Liver (tissue), 9 donors: ENCODE data around the gene SLC31A1. TPM values are rescaled to one million over a fixed set of nuclear protein-coding genes. Genes with fewer than 3 reads are reported as not detected.

Source experiments
- DNase-seq: peaks from one replicate; pipeline ENCODE4 v3.0.0-alpha.2; 2017; ENCODE audit warnings: low spot score
- H3K27ac ChIP-seq, 2 donors: one replicate each; pipeline ENCODE4 v1.7.0; 2013; ENCODE audit warnings: inconsistent platforms in 2 of 2, low read length in 2 of 2, control low read depth in 1 of 2, low read depth in 1 of 2, mild to moderate bottlenecking in 1 of 2
- H3K27me3 ChIP-seq, 4 donors: one replicate each; pipeline versions ENCODE4 v1.6.1 to v1.7.0; 2013; ENCODE audit warnings: low read length in 3 of 4, inconsistent platforms in 1 of 4, mild to moderate bottlenecking in 1 of 4, moderate library complexity in 1 of 4; ENCODE audit not compliant: control insufficient read depth in 4 of 4, insufficient read depth in 4 of 4
- H3K36me3 ChIP-seq, 4 donors: one replicate each; pipeline versions ENCODE4 v1.6.1 to v1.7.0; 2013; ENCODE audit warnings: low read length in 3 of 4, mild to moderate bottlenecking in 3 of 4, low read depth in 1 of 4, moderate library complexity in 1 of 4; ENCODE audit not compliant: control insufficient read depth in 4 of 4, insufficient read depth in 3 of 4
- H3K4me1 ChIP-seq, 4 donors: one replicate each; pipeline versions ENCODE4 v1.6.1 to v1.7.0; 2013; ENCODE audit warnings: low read length in 3 of 4, mild to moderate bottlenecking in 3 of 4, moderate library complexity in 1 of 4; ENCODE audit not compliant: control insufficient read depth in 4 of 4, insufficient read depth in 4 of 4
- H3K4me3 ChIP-seq, 3 donors: one replicate each; pipeline versions ENCODE4 v1.6.1 to v1.7.0; 2013; ENCODE audit warnings: low read length in 3 of 3, control low read depth in 1 of 3, low read depth in 1 of 3, mild to moderate bottlenecking in 1 of 3
- H3K9ac ChIP-seq, 2 donors: one replicate each; pipeline ENCODE4 v1.7.0; 2013; ENCODE audit warnings: low read length in 2 of 2, mild to moderate bottlenecking in 2 of 2, moderate library complexity in 2 of 2, control low read depth in 1 of 2, low read depth in 1 of 2
- H3K9me3 ChIP-seq, 4 donors: one replicate each; pipeline versions ENCODE4 v1.6.1 to v1.7.0; 2013; ENCODE audit warnings: low read length in 3 of 4; ENCODE audit not compliant: control insufficient read depth in 4 of 4
- ATF3 ChIP-seq: IDR thresholded peaks from 2 replicates; pipeline ENCODE4 v1.6.1; 2016; ENCODE audit warnings: antibody characterized with exemption
- CTCF ChIP-seq: fragments of 150-350 bp; IDR thresholded peaks from 2 replicates; pipeline ENCODE4 v1.5.1; 2017; ENCODE audit warnings: improper control_type of control experiment, low read depth, low read length; ENCODE audit not compliant: missing input control
- EGR1 ChIP-seq, 2 donors: IDR thresholded peaks; 2 replicates each; pipeline ENCODE4 v1.6.1; 2016 to 2018; ENCODE audit warnings: antibody characterized with exemption in 2 of 2, low read depth in 2 of 2
- FOXA1 ChIP-seq: IDR thresholded peaks from 2 replicates; pipeline ENCODE4 v1.6.1; 2016; ENCODE audit warnings: antibody characterized with exemption
- FOXA2 ChIP-seq: IDR thresholded peaks from 2 replicates; pipeline ENCODE4 v1.6.1; 2016; ENCODE audit warnings: antibody characterized with exemption
- GABPA ChIP-seq, 2 donors: IDR thresholded peaks in 1 of 2; conservative IDR thresholded peaks in 1 of 2; 2 replicates each; pipeline ENCODE4 v1.6.1; 2016; ENCODE audit warnings: antibody characterized with exemption in 2 of 2, mild to moderate bottlenecking in 1 of 2, moderate library complexity in 1 of 2
- HNF4A ChIP-seq, 2 donors: conservative IDR thresholded peaks; 2 replicates each; pipeline ENCODE4 v1.6.1; 2016; ENCODE audit warnings: antibody characterized with exemption in 2 of 2, mild to moderate bottlenecking in 2 of 2
- HNF4G ChIP-seq: IDR thresholded peaks from 2 replicates; pipeline ENCODE4 v1.6.1; 2016; ENCODE audit warnings: antibody characterized with exemption
- JUND ChIP-seq, 2 donors: IDR thresholded peaks; 2 replicates each; pipeline ENCODE4 v1.6.1; 2016; ENCODE audit warnings: antibody characterized with exemption in 2 of 2
- MAX ChIP-seq: IDR thresholded peaks from 2 replicates; pipeline ENCODE4 v1.6.1; 2016; ENCODE audit warnings: antibody characterized with exemption
- NR2F2 ChIP-seq: IDR thresholded peaks from 2 replicates; pipeline ENCODE4 v1.6.1; 2016; ENCODE audit warnings: antibody characterized with exemption
- RAD21 ChIP-seq, 2 donors: IDR thresholded peaks; 2 replicates each; pipeline ENCODE4 v1.6.1; 2016; ENCODE audit warnings: antibody characterized with exemption in 2 of 2, mild to moderate bottlenecking in 2 of 2
- REST ChIP-seq: IDR thresholded peaks from 2 replicates; pipeline ENCODE4 v1.6.1; 2016; ENCODE audit warnings: antibody characterized with exemption, mild to moderate bottlenecking
- RXRA ChIP-seq, 2 donors: IDR thresholded peaks; 2 replicates each; pipeline ENCODE4 v1.6.1; 2017 to 2018; ENCODE audit warnings: antibody characterized with exemption in 2 of 2, mild to moderate bottlenecking in 1 of 2
- TAF1 ChIP-seq: conservative IDR thresholded peaks from 2 replicates; pipeline ENCODE4 v1.6.1; 2016; ENCODE audit warnings: antibody characterized with exemption, mild to moderate bottlenecking
- YY1 ChIP-seq: IDR thresholded peaks from 2 replicates; pipeline ENCODE4 v1.6.1; 2016; ENCODE audit warnings: antibody characterized with exemption, mild to moderate bottlenecking
- WGBS: extraction: QIAGEN DNeasy Blood & Tissue Kit; methylation state at CpG from one replicate; pipeline ENCODE4 v1.1.7; 2013; 5-methylcytosine and 5-hydroxymethylcytosine counted together
- polyA plus RNA-seq, 2 donors: library from polyadenylated mRNA; stranded (reverse) in 1 of 2; unstranded in 1 of 2; fragments of 200-250 nt in 1 of 2; fragments of >200 nt in 1 of 2; fragmentation: Nextera tagmentation in 1 of 2; extraction: Ambion mirVana in 1 of 2; gene quantifications; one replicate each; pipeline versions ENCODE4 v1.2.1 to v1.2.3, GENCODE V29; 2013 to 2015
- total RNA-seq, 2 donors: library from RNA; depleted of rRNA; stranded (reverse); fragments of >200 nt; gene quantifications; one replicate each; pipeline ENCODE4 v1.2.3, GENCODE V29; 2014
- donor health status: healthy.
- donor health status: healthy.
- donor health status: healthy.
- donor health status: healthy.
- donor health status: healthy.

SLC31A1 gene
- total and polyA plus RNA-seq, 4 donors: 26.6 to 96.2 (median 44.9) TPM

- H3K9ac ChIP-seq: no peak overlapping the region
- TF ChIP-seq YY1 (peak; percentile 45), FOXA1 (peak; percentile 89), EGR1 (IDR thresholded peaks at IDR 0.05; ENCODE audit: low read depth in 2 of 2) (no peak), RXRA (IDR thresholded peaks at IDR 0.05) (peak; percentile 25 to 57), TAF1 (no peak), NR2F2 (no peak), REST (no peak), HNF4A (conservative IDR thresholded peaks at IDR 0.05) (peak; percentile 50 to 56), JUND (IDR thresholded peaks at IDR 0.05) (peak in 1 of 2 donors; percentile 24), CTCF (no peak), RAD21 (IDR thresholded peaks at IDR 0.05) (peak in 1 of 2 donors; percentile 7), FOXA2 (peak; percentile 94)
- H3K4me1 ChIP-seq: peaks cover 1 to 44% (median 30%) of the 10 kb centered on the region in 4 donors
- H3K4me3 ChIP-seq: no peak overlapping the region
- H3K27ac ChIP-seq: peak overlapping the region; percentile 48 to 54
- WGBS: 32% methylated on average over 1 of the region's 1 CpG
- H3K27me3 ChIP-seq: no peaks in the 10 kb centered on the region
- no peaks in the 10 kb centered on the region for H3K9me3 ChIP-seq
- H3K36me3 ChIP-seq: peaks cover 2 to 21% (median 16%) of the 10 kb centered on the region in 4 donors
- DNase-seq: no peak
Measured at GRCh38 chr9:113258282-113258681, 36.9 kb downstream of the SLC31A1 start.

GRCh38 chr9:113261917-113262671 is 40.8 kb downstream of the SLC31A1 start:
- H3K9me3 ChIP-seq: no peaks in the 10 kb centered on the region
- no peaks in the 10 kb centered on the region for H3K27me3 ChIP-seq
- peaks cover 0 to 25% (median 16%) of the 10 kb centered on the region in 4 donors for H3K36me3 ChIP-seq
- H3K4me1 ChIP-seq: peaks cover 1 to 39% (median 29%) of the 10 kb centered on the region in 4 donors
- no peak overlapping the region for H3K9ac ChIP-seq
- DNase-seq: no peak
- 48% methylated on average over 1 of the region's 1 CpG for WGBS
- H3K4me3 ChIP-seq: no peak overlapping the region
- H3K27ac ChIP-seq: peak overlapping the region; percentile 38 to 73
- TF ChIP-seq EGR1 (IDR thresholded peaks at IDR 0.05; ENCODE audit: low read depth in 2 of 2) (no peak), GABPA (IDR thresholded peaks at IDR 0.05 in 1 of 2, conservative IDR thresholded peaks at IDR 0.05 in 1 of 2) (no peak), ATF3 (no peak), FOXA1 (no peak), REST (no peak), NR2F2 (no peak), JUND (IDR thresholded peaks at IDR 0.05) (peak; percentile 35 to 48), CTCF (no peak), TAF1 (peak; percentile 74), MAX (peak; percentile 24), HNF4G (peak; percentile 48), RAD21 (IDR thresholded peaks at IDR 0.05) (peak in 1 of 2 donors; percentile 48)
